Smooth muscle cell (in vitro differentiated cells): Measurements from ENCODE around the gene OR4M1. TPM values are rescaled to one million over a fixed set of nuclear protein-coding genes. Genes with fewer than 3 reads are reported as not detected.
"Not testable (repeated sequence)": the region's sequence is repeated elsewhere in the genome, so short reads cannot be mapped to it uniquely, and the experiment has no call there.

ENCODE experiments used
- DNase-seq: peaks from one replicate; lab custom pipeline; 2025; ENCODE audit not compliant: unreplicated experiment; lab: John Stamatoyannopoulos, UW
- H2AFZ ChIP-seq: fragments of 200-600 bp; sonication (generic); 2 replicates; pipeline ENCODE4 v1.6.0; 2016; ENCODE audit warnings: antibody characterized with exemption, low read depth, mild to moderate bottlenecking
- H3F3A ChIP-seq: fragments of 200-600 bp; sonication (generic); 2 replicates; pipeline ENCODE4 v1.6.0; 2017; ENCODE audit warnings: antibody characterized with exemption, low read depth
- H3K27ac ChIP-seq: fragments of 200-600 bp; sonication (generic); 2 replicates; pipeline ENCODE4 v1.5.1; 2016; ENCODE audit warnings: low read depth, mild to moderate bottlenecking
- H3K27me3 ChIP-seq: fragments of 200-600 bp; sonication (generic); 2 replicates; pipeline ENCODE4 v1.6.1; 2016; ENCODE audit warnings: low read depth, mild to moderate bottlenecking
- H3K36me3 ChIP-seq: fragments of 200-600 bp; sonication (generic); 2 replicates; pipeline ENCODE4 v1.5.1; 2016; ENCODE audit warnings: low read depth
- H3K4me1 ChIP-seq: fragments of 200-600 bp; sonication (generic); 2 replicates; pipeline ENCODE4 v1.5.1; 2016; ENCODE audit warnings: low read depth
- H3K4me2 ChIP-seq: fragments of 200-600 bp; sonication (generic); 2 replicates; pipeline ENCODE4 v1.6.0; 2016; ENCODE audit warnings: mild to moderate bottlenecking
- H3K4me3 ChIP-seq: fragments of 200-600 bp; sonication (generic); 2 replicates; pipeline ENCODE4 v1.5.1; 2016; ENCODE audit warnings: mild to moderate bottlenecking
- H3K79me2 ChIP-seq: fragments of 200-600 bp; sonication (generic); 2 replicates; pipeline ENCODE4 v1.6.0; 2016; ENCODE audit warnings: low read depth, mild to moderate bottlenecking
- H3K9ac ChIP-seq: fragments of 200-600 bp; sonication (generic); 2 replicates; pipeline ENCODE4 v1.6.0; 2016; ENCODE audit warnings: low read depth
- H3K9me3 ChIP-seq: fragments of 200-600 bp; sonication (generic); replicated peaks from 2 replicates; pipeline ENCODE4 v1.5.1; 2016; ENCODE audit warnings: low read depth
- H4K20me1 ChIP-seq: fragments of 200-600 bp; sonication (generic); 2 replicates; pipeline ENCODE4 v1.6.0; 2016; ENCODE audit warnings: low read depth
- WGBS: methylation state at CpG from one replicate; pipeline ENCODE4 v1.1.7; 2016; ENCODE audit warnings: low lambda C conversion rate; 5-methylcytosine and 5-hydroxymethylcytosine counted together
- polyA plus RNA-seq: library from polyadenylated mRNA; unstranded; fragments of >200 nt; fragmentation: Nextera tagmentation; extraction: Ambion mirVana; gene quantifications from 2 replicates; pipeline ENCODE4 v1.2.1, GENCODE V29; 2016
- total RNA-seq: library from RNA; depleted of rRNA; stranded (reverse); fragments of >200 nt; gene quantifications from 2 replicates; pipeline ENCODE4 v1.2.3, GENCODE V29; 2014
- TF ChIP-seq, protein P1 (sequence below): fragments of 200-600 bp; sonication (generic); IDR thresholded peaks from 2 replicates; pipeline ENCODE4 v1.5.1; 2017; ENCODE audit warnings: borderline replicate concordance, mild to moderate bottlenecking, antibody characterized with exemption; ENCODE audit not compliant: insufficient read depth, poor library complexity, severe bottlenecking

Gene OR4M1
- total and polyA plus RNA-seq, 2 experiments from 2014 or later: not detected

GRCh38 chr14:19823178-19823577 is 49.9 kb downstream of the OR4M1 start:
- Histone ChIP-seq H3K4me2 (no peak overlapping the region), H3K27me3 (no peaks in the 10 kb centered on the region), H3K4me1 (no peaks in the 10 kb centered on the region), H3K9me3 (peaks cover 47% of the 10 kb centered on the region), H3F3A (no peaks in the 10 kb centered on the region), H3K79me2 (no peaks in the 10 kb centered on the region), H3K27ac (no peak overlapping the region), H3K4me3 (no peak overlapping the region), H3K36me3 (no peaks in the 10 kb centered on the region), H3K9ac (no peak overlapping the region), H2AFZ (no peak overlapping the region), H4K20me1 (no peaks in the 10 kb centered on the region)
- DNase-seq: no peak
- WGBS: 47% methylated on average over 1 of the region's 1 CpG
- TF ChIP-seq, protein P1, sequence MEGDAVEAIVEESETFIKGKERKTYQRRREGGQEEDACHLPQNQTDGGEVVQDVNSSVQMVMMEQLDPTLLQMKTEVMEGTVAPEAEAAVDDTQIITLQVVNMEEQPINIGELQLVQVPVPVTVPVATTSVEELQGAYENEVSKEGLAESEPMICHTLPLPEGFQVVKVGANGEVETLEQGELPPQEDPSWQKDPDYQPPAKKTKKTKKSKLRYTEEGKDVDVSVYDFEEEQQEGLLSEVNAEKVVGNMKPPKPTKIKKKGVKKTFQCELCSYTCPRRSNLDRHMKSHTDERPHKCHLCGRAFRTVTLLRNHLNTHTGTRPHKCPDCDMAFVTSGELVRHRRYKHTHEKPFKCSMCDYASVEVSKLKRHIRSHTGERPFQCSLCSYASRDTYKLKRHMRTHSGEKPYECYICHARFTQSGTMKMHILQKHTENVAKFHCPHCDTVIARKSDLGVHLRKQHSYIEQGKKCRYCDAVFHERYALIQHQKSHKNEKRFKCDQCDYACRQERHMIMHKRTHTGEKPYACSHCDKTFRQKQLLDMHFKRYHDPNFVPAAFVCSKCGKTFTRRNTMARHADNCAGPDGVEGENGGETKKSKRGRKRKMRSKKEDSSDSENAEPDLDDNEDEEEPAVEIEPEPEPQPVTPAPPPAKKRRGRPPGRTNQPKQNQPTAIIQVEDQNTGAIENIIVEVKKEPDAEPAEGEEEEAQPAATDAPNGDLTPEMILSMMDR: no peak

GRCh38 chr14:19823765-19824164 is 50.5 kb downstream of the OR4M1 start:
- Histone ChIP-seq H3K9me3 (peaks cover 47% of the 10 kb centered on the region), H3K9ac (no peak overlapping the region), H3K27ac (no peak overlapping the region), H3K27me3 (no peaks in the 10 kb centered on the region), H3K36me3 (no peaks in the 10 kb centered on the region), H3K4me3 (no peak overlapping the region), H3K4me2 (no peak overlapping the region), H3K4me1 (no peaks in the 10 kb centered on the region), H2AFZ (no peak overlapping the region), H4K20me1 (no peaks in the 10 kb centered on the region), H3K79me2 (no peaks in the 10 kb centered on the region), H3F3A (no peaks in the 10 kb centered on the region)
- TF ChIP-seq, protein P1: no peak
- WGBS: 20% methylated on average over 1 of the region's 1 CpG
- no peak for DNase-seq

- not testable (repeated sequence) for H3K4me3 ChIP-seq, H3K9ac ChIP-seq, H3K4me1 ChIP-seq, H3K79me2 ChIP-seq, H3K4me2 ChIP-seq, H3K36me3 ChIP-seq, H4K20me1 ChIP-seq, H3K27ac ChIP-seq, H3K27me3 ChIP-seq, H2AFZ ChIP-seq, H3F3A ChIP-seq, DNase-seq
- WGBS: 66% methylated on average over 12 of the region's 12 CpGs
- peaks cover 38% of the 10 kb centered on the region for H3K9me3 ChIP-seq
These were observed 54.4 kb downstream of the OR4M1 start for GRCh38 chr14:19827626-19828244.

DNA sequence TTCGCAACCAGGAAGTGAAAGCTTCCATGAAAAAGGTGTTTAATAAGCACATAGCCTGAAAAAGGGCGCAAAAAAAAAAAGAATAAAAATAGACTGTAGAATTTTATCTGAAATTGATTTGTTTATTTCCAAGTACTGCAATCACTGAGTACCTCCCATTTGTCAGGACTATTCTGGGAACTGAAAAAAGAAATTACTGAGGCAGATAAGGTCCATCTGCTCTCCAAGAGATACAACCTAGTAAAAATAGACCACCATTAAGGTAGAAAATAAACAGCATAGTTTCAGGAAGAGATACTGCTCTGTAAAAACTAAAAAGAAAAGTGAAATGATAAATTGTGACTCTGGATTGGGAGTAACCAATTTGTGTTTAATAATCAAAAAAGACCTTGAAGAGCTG is 55.0 kb downstream of the OR4M1 start:
- no peak overlapping the region for H3K9ac ChIP-seq
- H3K36me3 ChIP-seq: no peaks in the 10 kb centered on the region
- no peaks in the 10 kb centered on the region for H4K20me1 ChIP-seq
- no peak for DNase-seq
- H3K27me3 ChIP-seq: no peaks in the 10 kb centered on the region
- H3K27ac ChIP-seq: no peak overlapping the region
- WGBS: 83% methylated on average over 2 of the region's 2 CpGs
- no peak overlapping the region for H3K4me2 ChIP-seq
- H3K4me3 ChIP-seq: no peak overlapping the region
- H2AFZ ChIP-seq: no peak overlapping the region
- no peaks in the 10 kb centered on the region for H3F3A ChIP-seq
- H3K4me1 ChIP-seq: no peaks in the 10 kb centered on the region
- TF ChIP-seq, protein P1: no peak
- no peaks in the 10 kb centered on the region for H3K79me2 ChIP-seq
- H3K9me3 ChIP-seq: peaks cover 41% of the 10 kb centered on the region

Other genes with a start within 250 kb of the OR4M1 start
- gene OR11H2, start 59.6 kb upstream of the OR4M1 start, total RNA-seq: not detected in 2 replicates
- not detected in 2 replicates for gene OR11H2, start 59.6 kb upstream of the OR4M1 start, polyA plus RNA-seq
- gene OR4Q3, start 29.9 kb upstream of the OR4M1 start, total RNA-seq: not detected in 2 replicates
- not detected in 2 replicates for gene OR4Q3, start 29.9 kb upstream of the OR4M1 start, polyA plus RNA-seq
- gene OR4N2, start 30.3 kb downstream of the OR4M1 start, total RNA-seq: not detected in 2 replicates
- not detected in 2 replicates for gene OR4N2, start 30.3 kb downstream of the OR4M1 start, polyA plus RNA-seq
- not detected in 2 replicates for gene OR4K2, start 101.6 kb downstream of the OR4M1 start, total RNA-seq
- gene OR4K2, start 101.6 kb downstream of the OR4M1 start, polyA plus RNA-seq: not detected in 2 replicates
- not detected in 2 replicates for gene OR4K5, start 147.1 kb downstream of the OR4M1 start, total RNA-seq
- gene OR4K5, start 147.1 kb downstream of the OR4M1 start, polyA plus RNA-seq: not detected in 2 replicates
- gene OR4K1, start 157.4 kb downstream of the OR4M1 start, total RNA-seq: not detected in 2 replicates
- gene OR4K1, start 157.4 kb downstream of the OR4M1 start, polyA plus RNA-seq: not detected in 2 replicates
- gene OR4K15, start 202.1 kb downstream of the OR4M1 start, total RNA-seq: not detected in 2 replicates
- not detected in 2 replicates for gene OR4K15, start 202.1 kb downstream of the OR4M1 start, polyA plus RNA-seq
- not detected in 2 replicates for gene OR4Q2, start 228.7 kb downstream of the OR4M1 start, total RNA-seq
- gene OR4Q2, start 228.7 kb downstream of the OR4M1 start, polyA plus RNA-seq: not detected in 2 replicates
- not detected in 2 replicates for gene OR4K14, start 245.8 kb downstream of the OR4M1 start, total RNA-seq
- not detected in 2 replicates for gene OR4K14, start 245.8 kb downstream of the OR4M1 start, polyA plus RNA-seq